Keratinocyte (primary cell): ENCODE results near the gene TRIM9.

Source experiments
- CTCF ChIP-seq, 3 experiments: IDR thresholded peaks in 1 of 3; conservative IDR thresholded peaks in 1 of 3; optimal IDR thresholded peaks in 1 of 3; 2 replicates in 2 of 3; 3 replicates in 1 of 3; pipeline versions ENCODE3 to v1.5.1; 2011; ENCODE audit warnings: low read length in 3 of 3, mild to moderate bottlenecking in 3 of 3, moderate library complexity in 2 of 3, control low read depth in 1 of 3, inconsistent platforms in 1 of 3; ENCODE audit not compliant: insufficient read depth in 2 of 3; ENCODE audit errors: extremely low read depth in 1 of 3
- EZH2 ChIP-seq: IDR thresholded peaks from one replicate; pipeline ENCODE4 v1.6.1; 2012; ENCODE audit warnings: inconsistent platforms, mild to moderate bottlenecking, low read length, moderate library complexity

- no peak for TF ChIP-seq CTCF (optimal IDR thresholded peaks at IDR 0.05 in 1 of 3, IDR thresholded peaks at IDR 0.05 in 1 of 3, conservative IDR thresholded peaks at IDR 0.05 in 1 of 3; ENCODE audit: extremely low read depth in 1 of 3, insufficient read depth in 2 of 3, low read length in 3 of 3)
- TF ChIP-seq EZH2 = no peak
Observed at GRCh38 chr14:50972734-50973133, 122.2 kb downstream of the TRIM9 start.
